ENCODE measurements around the gene SP140.

Gene SP140

GRCh38 chr2:230317366-230317765 is 91.8 kb downstream of the SP140 start:
- no peaks in the 10 kb centered on the region for H3K36me3 ChIP-seq (ENCODE audit: control insufficient read depth, insufficient read depth, low read length)
- H3K9ac ChIP-seq (ENCODE audit: low read length) = no peak overlapping the region
- no peak overlapping the region for H3K27ac ChIP-seq (ENCODE audit: low read depth, low read length)
- H3K9me3 ChIP-seq (ENCODE audit: control insufficient read depth, insufficient read depth, low read depth, low read length) = peaks cover 15% of the 10 kb centered on the region
- no peak overlapping the region for H3K4me3 ChIP-seq (ENCODE audit: low read depth, low read length)
- no peaks in the 10 kb centered on the region for H3K27me3 ChIP-seq (ENCODE audit: control insufficient read depth, insufficient read depth, low read length)
- H3K4me1 ChIP-seq (ENCODE audit: control insufficient read depth, insufficient read depth, low read length) = no peaks in the 10 kb centered on the region

GRCh38 chr2:230318190-230319121 is 92.9 kb downstream of the SP140 start:
- H3K27ac ChIP-seq (ENCODE audit: low read depth, low read length) = no peak overlapping the region
- H3K9ac ChIP-seq (ENCODE audit: low read length) = no peak overlapping the region
- no peak overlapping the region for H3K4me3 ChIP-seq (ENCODE audit: low read depth, low read length)
- no peaks in the 10 kb centered on the region for H3K36me3 ChIP-seq (ENCODE audit: control insufficient read depth, insufficient read depth, low read length)
- peaks cover 26% of the 10 kb centered on the region for H3K9me3 ChIP-seq (ENCODE audit: control insufficient read depth, insufficient read depth, low read depth, low read length)
- H3K27me3 ChIP-seq (ENCODE audit: control insufficient read depth, insufficient read depth, low read length) = no peaks in the 10 kb centered on the region
- H3K4me1 ChIP-seq (ENCODE audit: control insufficient read depth, insufficient read depth, low read length) = no peaks in the 10 kb centered on the region

- no peaks in the 10 kb centered on the region for H3K4me1 ChIP-seq (ENCODE audit: control insufficient read depth, insufficient read depth, low read length)
- no peak overlapping the region for H3K4me3 ChIP-seq (ENCODE audit: low read depth, low read length)
- peaks cover 32% of the 10 kb centered on the region for H3K9me3 ChIP-seq (ENCODE audit: control insufficient read depth, insufficient read depth, low read depth, low read length)
- H3K36me3 ChIP-seq (ENCODE audit: control insufficient read depth, insufficient read depth, low read length) = no peaks in the 10 kb centered on the region
- H3K27ac ChIP-seq (ENCODE audit: low read depth, low read length) = no peak overlapping the region
- H3K9ac ChIP-seq (ENCODE audit: low read length) = no peak overlapping the region
- H3K27me3 ChIP-seq (ENCODE audit: control insufficient read depth, insufficient read depth, low read length) = no peaks in the 10 kb centered on the region
Measured at GRCh38 chr2:230319211-230319862, 93.8 kb downstream of the SP140 start.

GRCh38 chr2:230321031-230321430 is 95.5 kb downstream of the SP140 start:
- H3K27me3 ChIP-seq (ENCODE audit: control insufficient read depth, insufficient read depth, low read length) = no peaks in the 10 kb centered on the region
- no peaks in the 10 kb centered on the region for H3K4me1 ChIP-seq (ENCODE audit: control insufficient read depth, insufficient read depth, low read length)
- H3K36me3 ChIP-seq (ENCODE audit: control insufficient read depth, insufficient read depth, low read length) = no peaks in the 10 kb centered on the region
- H3K9ac ChIP-seq (ENCODE audit: low read length) = no peak overlapping the region
- H3K27ac ChIP-seq (ENCODE audit: low read depth, low read length) = no peak overlapping the region
- H3K4me3 ChIP-seq (ENCODE audit: low read depth, low read length) = no peak overlapping the region
- H3K9me3 ChIP-seq (ENCODE audit: control insufficient read depth, insufficient read depth, low read depth, low read length) = peaks cover 32% of the 10 kb centered on the region

GRCh38 chr2:230322561-230323384 is 97.2 kb downstream of the SP140 start:
- Histone ChIP-seq H3K27me3 (ENCODE audit: control insufficient read depth, insufficient read depth, low read length) (no peaks in the 10 kb centered on the region), H3K9me3 (ENCODE audit: control insufficient read depth, insufficient read depth, low read depth, low read length) (peaks cover 32% of the 10 kb centered on the region), H3K36me3 (ENCODE audit: control insufficient read depth, insufficient read depth, low read length) (no peaks in the 10 kb centered on the region), H3K4me1 (ENCODE audit: control insufficient read depth, insufficient read depth, low read length) (no peaks in the 10 kb centered on the region), H3K4me3 (ENCODE audit: low read depth, low read length) (no peak overlapping the region), H3K27ac (ENCODE audit: low read depth, low read length) (no peak overlapping the region), H3K9ac (ENCODE audit: low read length) (no peak overlapping the region)

- Histone ChIP-seq H3K27me3 (ENCODE audit: control insufficient read depth, insufficient read depth, low read length) (no peaks in the 10 kb centered on the region), H3K4me1 (ENCODE audit: control insufficient read depth, insufficient read depth, low read length) (no peaks in the 10 kb centered on the region), H3K9me3 (ENCODE audit: control insufficient read depth, insufficient read depth, low read depth, low read length) (peaks cover 32% of the 10 kb centered on the region), H3K4me3 (ENCODE audit: low read depth, low read length) (no peak overlapping the region), H3K36me3 (ENCODE audit: control insufficient read depth, insufficient read depth, low read length) (no peaks in the 10 kb centered on the region), H3K27ac (ENCODE audit: low read depth, low read length) (no peak overlapping the region), H3K9ac (ENCODE audit: low read length) (no peak overlapping the region)
Measured at GRCh38 chr2:230323385-230324106, 98.0 kb downstream of the SP140 start.

GRCh38 chr2:230324503-230324902 is 99.0 kb downstream of the SP140 start:
- Histone ChIP-seq H3K4me1 (ENCODE audit: control insufficient read depth, insufficient read depth, low read length) (no peaks in the 10 kb centered on the region), H3K36me3 (ENCODE audit: control insufficient read depth, insufficient read depth, low read length) (no peaks in the 10 kb centered on the region), H3K9me3 (ENCODE audit: control insufficient read depth, insufficient read depth, low read depth, low read length) (peaks cover 32% of the 10 kb centered on the region), H3K27me3 (ENCODE audit: control insufficient read depth, insufficient read depth, low read length) (no peaks in the 10 kb centered on the region), H3K27ac (ENCODE audit: low read depth, low read length) (no peak overlapping the region), H3K9ac (ENCODE audit: low read length) (no peak overlapping the region), H3K4me3 (ENCODE audit: low read depth, low read length) (no peak overlapping the region)

GRCh38 chr2:230325316-230326243 is 100.0 kb downstream of the SP140 start:
- Histone ChIP-seq H3K27me3 (ENCODE audit: control insufficient read depth, insufficient read depth, low read length) (no peaks in the 10 kb centered on the region), H3K4me1 (ENCODE audit: control insufficient read depth, insufficient read depth, low read length) (no peaks in the 10 kb centered on the region), H3K4me3 (ENCODE audit: low read depth, low read length) (no peak overlapping the region), H3K9me3 (ENCODE audit: control insufficient read depth, insufficient read depth, low read depth, low read length) (peaks cover 32% of the 10 kb centered on the region), H3K36me3 (ENCODE audit: control insufficient read depth, insufficient read depth, low read length) (no peaks in the 10 kb centered on the region), H3K9ac (ENCODE audit: low read length) (no peak overlapping the region), H3K27ac (ENCODE audit: low read depth, low read length) (no peak overlapping the region)

- Histone ChIP-seq H3K4me3 (ENCODE audit: low read depth, low read length) (no peak within 1 kb of the TSS), H3K9ac (ENCODE audit: low read length) (no peak within 1 kb of the TSS), H3K36me3 (ENCODE audit: control insufficient read depth, insufficient read depth, low read length) (no peaks in the 10 kb centered on the region), H3K9me3 (ENCODE audit: control insufficient read depth, insufficient read depth, low read depth, low read length) (peaks cover 22% of the 10 kb centered on the region), H3K27me3 (ENCODE audit: control insufficient read depth, insufficient read depth, low read length) (no peaks in the 10 kb centered on the region), H3K4me1 (ENCODE audit: control insufficient read depth, insufficient read depth, low read length) (no peaks in the 10 kb centered on the region), H3K27ac (ENCODE audit: low read depth, low read length) (no peak within 1 kb of the TSS)
Measured at GRCh38 chr2:230326453-230327417, 101.2 kb downstream of the SP140 start, which contains the start of gene SP140L. Gene SP140L, plus strand, starts transcription at chr2:230327193. Its CDS starts 77 bp downstream, at chr2:230327270.

All from HUES6 (cell line).